GM21447 (cell line): Measurements from ENCODE around the gene RPH3AL.

Source experiments
- ATAC-seq: cut with Tn5 transposase; IDR thresholded peaks from one replicate; pipeline ENCODE4 v1.9.1; 2021; ENCODE audit not compliant: unreplicated experiment

The RPH3AL gene

GRCh38 chr17:265718-266117, 86.9 kb downstream of the RPH3AL start:
- no peak for ATAC-seq

DNA sequence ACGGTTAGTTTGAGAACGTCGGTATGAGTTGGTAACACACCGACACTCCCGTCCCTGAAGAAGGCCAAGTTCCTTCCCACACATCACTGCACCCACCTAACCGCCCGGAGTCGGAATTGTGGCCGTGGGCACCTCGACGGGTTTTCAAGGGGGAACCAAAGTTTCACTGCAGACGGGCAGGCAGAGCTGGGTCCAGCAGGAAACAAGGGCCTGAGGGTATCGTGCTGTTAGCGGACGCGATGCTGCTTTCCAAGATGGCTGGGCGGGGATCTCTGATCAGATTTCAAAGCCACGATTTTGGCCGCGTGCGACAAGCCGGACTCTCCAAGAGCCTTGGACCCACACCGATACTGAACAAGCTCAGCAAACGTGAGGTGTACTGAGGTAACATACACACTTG, 88.8 kb downstream of the RPH3AL start:
- no peak for ATAC-seq

- no peak for ATAC-seq
Observed at GRCh38 chr17:263271-263670, 89.3 kb downstream of the RPH3AL start.

- no peak for ATAC-seq
Observed at GRCh38 chr17:261635-262034, 91.0 kb downstream of the RPH3AL start.

DNA sequence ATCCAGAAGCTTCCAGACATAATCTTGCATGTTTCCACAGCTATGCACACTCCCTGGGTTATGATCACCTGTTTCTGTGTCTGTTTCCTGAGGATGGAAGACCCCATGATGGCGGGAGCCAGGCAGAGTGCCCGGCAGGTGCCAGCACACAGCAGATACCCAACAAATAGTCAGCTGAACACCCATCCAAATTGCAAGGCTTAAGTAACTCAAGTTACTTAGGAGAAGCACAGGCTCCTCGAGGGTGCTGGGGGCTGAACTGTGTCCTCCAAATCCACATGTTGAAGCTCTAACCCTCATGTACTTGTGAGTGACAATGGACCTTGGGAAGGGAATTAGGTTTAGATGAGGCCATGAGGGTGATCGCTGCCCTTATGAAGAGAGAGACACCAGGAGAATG, 91.7 kb downstream of the RPH3AL start:
- no peak for ATAC-seq

DNA sequence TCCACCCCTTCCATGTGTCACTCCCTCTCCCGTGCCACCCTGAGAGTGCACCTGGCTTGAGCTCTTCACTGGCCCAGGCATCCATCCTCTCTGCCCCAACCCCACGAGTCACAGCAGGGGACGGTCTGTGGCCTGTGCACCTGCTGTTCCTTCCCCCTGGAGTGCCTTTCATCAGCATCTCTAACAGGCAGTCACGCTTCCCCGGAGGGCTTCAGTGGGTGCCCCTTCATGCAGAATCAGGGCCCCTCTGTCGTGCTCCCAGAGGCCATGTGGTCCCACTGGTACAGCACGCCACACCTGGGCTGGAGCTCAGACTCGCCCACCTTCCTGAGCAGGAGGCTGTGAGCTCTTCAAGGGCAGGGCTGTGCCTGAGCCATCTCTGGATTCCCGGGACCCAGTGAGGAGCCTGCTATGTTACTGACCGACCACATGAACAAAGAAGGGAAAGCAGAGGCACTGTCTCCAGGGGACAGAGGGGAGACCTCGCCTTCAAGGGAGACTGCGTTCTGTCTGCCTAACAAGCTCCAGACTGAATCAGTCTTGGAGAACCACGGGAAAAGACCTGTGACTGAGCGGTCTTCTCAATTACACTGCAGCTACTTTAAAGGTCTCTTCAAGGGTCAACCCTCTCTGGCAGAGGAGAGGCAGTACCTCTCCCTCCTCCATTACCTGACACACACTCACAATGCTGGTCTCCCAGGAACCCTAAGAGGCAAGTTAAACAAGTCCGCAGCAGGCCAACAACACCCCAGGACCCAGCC, 92.4 kb downstream of the RPH3AL start:
- no peak for ATAC-seq

DNA sequence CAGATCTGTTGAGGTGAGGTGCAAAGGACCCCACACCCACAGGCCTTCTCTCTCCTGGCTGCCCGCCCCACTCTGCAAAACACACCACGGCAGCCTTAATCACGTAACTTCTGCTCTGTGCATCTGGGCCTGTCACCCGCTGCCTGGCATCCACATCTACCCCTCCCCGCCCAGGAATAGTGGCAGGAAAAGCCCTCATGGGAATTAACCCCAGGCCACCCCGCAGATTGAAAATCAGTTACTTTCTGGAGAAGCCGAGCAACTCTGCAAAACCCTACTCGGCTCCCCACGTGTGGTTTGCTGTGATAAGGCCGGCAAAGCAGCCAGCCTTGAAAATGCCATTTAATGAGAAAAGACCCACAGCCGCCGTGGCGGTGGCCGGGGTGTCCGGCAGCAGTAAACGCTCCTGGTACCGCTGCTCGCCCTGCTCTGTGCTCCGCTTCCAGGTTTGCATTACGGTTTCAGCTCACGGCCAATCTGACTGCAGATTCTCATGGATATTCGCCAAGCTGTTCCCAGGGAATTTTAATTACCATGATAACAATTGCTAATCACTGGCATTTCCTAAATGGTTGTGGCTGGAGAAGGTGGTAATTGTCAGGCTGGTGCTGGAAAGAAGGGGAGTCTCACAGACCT, 93.1 kb downstream of the RPH3AL start:
- no peak for ATAC-seq

GRCh38 chr17:258906-259305, 93.7 kb downstream of the RPH3AL start:
- no peak for ATAC-seq

- no peak for ATAC-seq
Observed at GRCh38 chr17:258045-258734, 94.4 kb downstream of the RPH3AL start.

- no peak for ATAC-seq
Observed at GRCh38 chr17:253091-253846, 99.3 kb downstream of the RPH3AL start.

DNA sequence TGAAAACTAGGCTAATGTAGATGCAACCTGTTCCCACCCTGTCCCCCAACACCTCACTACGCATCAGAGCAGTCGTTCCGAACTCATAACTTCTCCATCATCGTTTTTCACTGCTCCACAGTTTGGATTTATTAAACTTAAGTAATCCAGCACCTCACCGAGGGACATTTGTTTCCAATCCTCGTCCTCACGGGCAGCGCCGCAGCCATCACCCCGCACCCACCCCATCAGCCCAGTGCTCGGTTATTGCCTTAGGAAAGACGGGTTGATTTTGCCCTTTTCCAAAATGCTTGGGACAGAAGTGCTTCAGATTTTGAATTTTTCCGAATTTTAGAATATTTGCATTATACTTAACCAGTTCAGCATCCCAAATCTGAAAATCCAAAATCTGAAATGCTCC, 100.2 kb downstream of the RPH3AL start:
- ATAC-seq: no peak

GRCh38 chr17:251531-251930, 101.1 kb downstream of the RPH3AL start:
- no peak for ATAC-seq

DNA sequence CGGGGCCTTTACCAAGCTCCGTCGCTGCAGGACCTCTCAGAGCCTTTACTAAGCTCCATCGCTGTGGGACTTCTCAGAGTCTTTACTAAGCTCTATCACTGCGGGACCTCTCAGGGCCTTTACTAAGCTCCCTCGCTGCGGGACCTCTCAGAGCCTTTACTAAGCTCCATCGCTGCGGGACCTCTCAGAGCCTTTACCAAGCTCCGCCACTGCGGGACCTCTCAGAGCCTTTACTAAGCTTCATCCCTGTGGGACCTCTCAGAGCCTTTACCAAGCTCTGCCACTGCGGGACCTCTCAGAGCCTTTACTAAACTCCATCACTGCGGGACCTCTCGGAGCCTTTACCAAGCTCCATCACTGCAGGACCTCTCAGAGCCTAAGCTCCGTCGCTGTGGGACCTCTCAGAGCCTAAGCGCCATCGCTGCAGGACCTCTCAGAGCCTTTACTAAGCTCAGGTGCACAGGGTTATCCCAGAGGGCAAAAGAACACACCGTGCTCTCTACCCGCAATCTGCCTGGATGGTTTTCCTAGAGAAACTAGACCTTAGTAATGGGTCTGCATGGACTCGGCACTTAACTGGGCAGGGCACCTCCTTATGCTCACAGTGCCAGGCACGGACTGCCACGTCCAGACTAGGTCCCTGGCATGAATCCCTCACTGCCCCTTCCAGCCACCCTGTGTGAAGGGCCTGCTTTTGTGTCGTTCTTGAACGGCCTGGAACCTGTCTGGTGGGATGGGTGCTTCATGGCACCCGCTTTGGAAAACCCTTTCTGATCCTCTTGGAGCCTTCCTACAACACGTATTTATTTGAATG, 101.9 kb downstream of the RPH3AL start:
- no peak for ATAC-seq

- ATAC-seq: no peak
Observed at GRCh38 chr17:249236-249993, 103.2 kb downstream of the RPH3AL start.

GRCh38 chr17:248337-249235, 104.0 kb downstream of the RPH3AL start:
- ATAC-seq: no peak

DNA sequence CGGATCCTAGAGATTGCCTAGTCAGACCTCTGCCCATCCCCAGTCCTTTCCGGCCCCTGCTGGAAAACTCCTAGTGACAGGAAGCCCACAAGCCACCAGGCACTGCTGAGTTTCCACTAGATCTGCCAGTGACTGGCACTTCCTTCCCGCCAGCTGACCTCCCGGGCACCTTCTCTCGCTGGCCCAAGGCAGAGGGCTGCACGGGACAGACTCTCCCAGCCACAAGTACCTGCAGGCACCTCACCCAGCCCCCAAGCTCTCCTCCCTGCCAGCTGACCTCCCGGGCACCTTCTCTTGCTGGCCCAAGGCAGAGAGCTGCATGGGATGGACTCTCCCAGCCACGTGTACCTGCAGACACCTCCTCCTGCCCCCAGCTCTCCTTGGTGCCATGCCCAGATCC, 104.8 kb downstream of the RPH3AL start:
- ATAC-seq: no peak

- no peak for ATAC-seq
Observed at GRCh38 chr17:246851-247421, 105.7 kb downstream of the RPH3AL start.

- no peak for ATAC-seq
Observed at GRCh38 chr17:246226-246625, 106.4 kb downstream of the RPH3AL start.

DNA sequence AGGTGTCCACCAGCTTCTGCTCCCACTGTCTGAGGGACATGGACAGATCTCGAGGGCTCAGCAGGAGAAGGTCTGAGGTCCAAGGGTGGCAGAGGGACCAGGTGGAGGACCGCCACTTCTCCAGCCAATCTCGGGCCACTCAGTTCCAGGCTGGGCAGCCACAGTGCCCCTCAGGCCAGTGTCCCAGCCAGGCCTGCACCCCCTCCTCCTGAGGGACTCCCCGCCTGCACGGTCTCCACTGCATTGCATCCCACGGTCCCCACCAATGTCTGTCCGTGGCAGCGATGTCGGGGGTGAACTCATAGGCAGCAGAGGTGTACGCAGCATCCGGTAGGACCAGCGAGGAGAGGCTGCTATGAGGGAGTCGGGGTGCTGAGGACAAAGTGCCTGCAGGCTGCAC, 107.0 kb downstream of the RPH3AL start:
- ATAC-seq: no peak
